HFFc6 (cell line): ENCODE results near the gene DNAJC5. TPM values are rescaled to one million over a fixed set of nuclear protein-coding genes. Genes with fewer than 3 reads are reported as not detected.
A peak's percentile ranks its signal among the peaks of the same experiment; 100 is the strongest.

Source experiments
- DNase-seq: peaks from one replicate; pipeline ENCODE4 v3.0.0-alpha.2; 2018
- H3K27ac Mint-ChIP-seq: 2 replicates; pipeline ENCODE4 v1.8.0; 2020; ENCODE audit warnings: mild to moderate bottlenecking, mixed read lengths
- H3K27me3 Mint-ChIP-seq: 2 replicates; pipeline ENCODE4 v1.8.0; 2021; ENCODE audit warnings: mild to moderate bottlenecking, moderate library complexity, mixed read lengths; ENCODE audit not compliant: insufficient read depth
- H3K36me3 Mint-ChIP-seq: 2 replicates; pipeline ENCODE4 v1.8.0; 2021; ENCODE audit warnings: low read depth, mixed read lengths
- H3K4me1 Mint-ChIP-seq: 2 replicates; pipeline ENCODE4 v1.8.0; 2020; ENCODE audit warnings: low read depth, mixed read lengths
- H3K4me3 Mint-ChIP-seq: 2 replicates; pipeline ENCODE4 v1.8.0; 2020; ENCODE audit warnings: mild to moderate bottlenecking, moderate library complexity, mixed read lengths
- H3K9me3 Mint-ChIP-seq: 2 replicates; pipeline ENCODE4 v1.8.0; 2020; ENCODE audit warnings: mild to moderate bottlenecking, mixed read lengths
- total RNA-seq, 6 experiments: library from RNA; stranded (reverse); fragmentation: NEBNext Ultra II Directional; extraction: Animal tissue kit (Norgen Biotek cat#: 25700); gene quantifications; 2 replicates in 1 of 6; 3 replicates in 5 of 6; pipeline ENCODE4 v1.2.3, GENCODE V29; 2021
- TF ChIP-seq, protein P1 (sequence below): fragments of 200-600 bp; sonication (generic); IDR thresholded peaks from 2 replicates; pipeline ENCODE4 v1.5.0; 2021; ENCODE audit warnings: antibody characterized with exemption, mild to moderate bottlenecking

The DNAJC5 gene
- total RNA-seq, 6 experiments from 2014 or later, result 52.0 to 65.8 (median 56.2) TPM

- no peak for DNase-seq
- H3K4me1 Mint-ChIP-seq, result peaks cover 34% of the 10 kb centered on the region
- peak overlapping the region; percentile 89 for H3K4me3 Mint-ChIP-seq
- TF ChIP-seq, protein P1, sequence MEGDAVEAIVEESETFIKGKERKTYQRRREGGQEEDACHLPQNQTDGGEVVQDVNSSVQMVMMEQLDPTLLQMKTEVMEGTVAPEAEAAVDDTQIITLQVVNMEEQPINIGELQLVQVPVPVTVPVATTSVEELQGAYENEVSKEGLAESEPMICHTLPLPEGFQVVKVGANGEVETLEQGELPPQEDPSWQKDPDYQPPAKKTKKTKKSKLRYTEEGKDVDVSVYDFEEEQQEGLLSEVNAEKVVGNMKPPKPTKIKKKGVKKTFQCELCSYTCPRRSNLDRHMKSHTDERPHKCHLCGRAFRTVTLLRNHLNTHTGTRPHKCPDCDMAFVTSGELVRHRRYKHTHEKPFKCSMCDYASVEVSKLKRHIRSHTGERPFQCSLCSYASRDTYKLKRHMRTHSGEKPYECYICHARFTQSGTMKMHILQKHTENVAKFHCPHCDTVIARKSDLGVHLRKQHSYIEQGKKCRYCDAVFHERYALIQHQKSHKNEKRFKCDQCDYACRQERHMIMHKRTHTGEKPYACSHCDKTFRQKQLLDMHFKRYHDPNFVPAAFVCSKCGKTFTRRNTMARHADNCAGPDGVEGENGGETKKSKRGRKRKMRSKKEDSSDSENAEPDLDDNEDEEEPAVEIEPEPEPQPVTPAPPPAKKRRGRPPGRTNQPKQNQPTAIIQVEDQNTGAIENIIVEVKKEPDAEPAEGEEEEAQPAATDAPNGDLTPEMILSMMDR, result no peak
- H3K27me3 Mint-ChIP-seq, result peaks cover 16% of the 10 kb centered on the region
- no peaks in the 10 kb centered on the region for H3K9me3 Mint-ChIP-seq
- peak overlapping the region; percentile 68 for H3K27ac Mint-ChIP-seq
- peaks cover 6% of the 10 kb centered on the region; the same call in 1 of the 2 replicates for H3K36me3 Mint-ChIP-seq
These were observed 59.0 kb downstream of the DNAJC5 start for GRCh38 chr20:63953764-63954429.

DNA sequence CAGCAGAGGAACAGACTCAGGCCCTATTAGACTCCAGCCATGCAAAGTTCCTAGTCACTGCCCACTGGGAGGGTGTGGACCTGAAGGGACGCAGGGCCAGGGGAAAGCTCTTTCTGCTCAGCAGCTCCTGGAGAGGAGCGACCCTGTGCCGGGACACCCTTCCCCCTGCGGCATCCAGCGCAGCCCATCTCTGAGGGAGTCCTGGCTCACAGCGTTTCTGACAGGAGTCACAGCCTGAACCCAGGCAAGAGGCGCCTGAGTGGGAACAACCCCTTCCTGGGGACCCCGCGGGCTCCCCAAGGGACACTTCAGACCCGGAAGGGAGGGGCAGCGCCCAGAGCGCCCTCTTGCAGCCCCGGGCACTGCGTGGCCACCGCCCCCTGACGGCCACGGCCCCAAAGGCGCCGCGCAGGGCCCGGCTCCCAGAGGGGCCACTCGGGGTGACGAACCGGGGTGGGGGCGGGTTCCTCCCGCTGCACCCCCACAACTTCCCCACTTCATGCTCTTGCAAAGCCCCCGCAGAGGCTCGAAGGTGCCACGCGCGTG lies 60.4 kb downstream of the DNAJC5 start:
- H3K4me3 Mint-ChIP-seq, result peak overlapping the region; percentile 89
- no peaks in the 10 kb centered on the region for H3K9me3 Mint-ChIP-seq
- peak overlapping the region; percentile 67 for H3K27ac Mint-ChIP-seq
- TF ChIP-seq, protein P1, result peak; percentile 70
- DNase-seq, result peak; percentile 28
- peaks cover 6% of the 10 kb centered on the region; the same call in 1 of the 2 replicates for H3K36me3 Mint-ChIP-seq
- H3K4me1 Mint-ChIP-seq, result peaks cover 23% of the 10 kb centered on the region
- peaks cover 16% of the 10 kb centered on the region for H3K27me3 Mint-ChIP-seq

- Mint-ChIP-seq H3K4me3 (peak within 1 kb of the TSS; percentile 89), H3K4me1 (peaks cover 23% of the 10 kb centered on the region), H3K27me3 (peaks cover 16% of the 10 kb centered on the region), H3K36me3 (peaks cover 6% of the 10 kb centered on the region; the same call in 1 of the 2 replicates), H3K27ac (peak within 1 kb of the TSS; percentile 75), H3K9me3 (no peaks in the 10 kb centered on the region)
- DNase-seq, result peak; percentile 83
- TF ChIP-seq, protein P1, result peak; percentile 53
These were observed 61.1 kb downstream of the DNAJC5 start, which contains the start of gene UCKL1 for GRCh38 chr20:63955827-63956663. TSS of gene UCKL1 (minus strand) at chr20:63956416. CDS start at chr20:63956372, 44 bp downstream.

DNA sequence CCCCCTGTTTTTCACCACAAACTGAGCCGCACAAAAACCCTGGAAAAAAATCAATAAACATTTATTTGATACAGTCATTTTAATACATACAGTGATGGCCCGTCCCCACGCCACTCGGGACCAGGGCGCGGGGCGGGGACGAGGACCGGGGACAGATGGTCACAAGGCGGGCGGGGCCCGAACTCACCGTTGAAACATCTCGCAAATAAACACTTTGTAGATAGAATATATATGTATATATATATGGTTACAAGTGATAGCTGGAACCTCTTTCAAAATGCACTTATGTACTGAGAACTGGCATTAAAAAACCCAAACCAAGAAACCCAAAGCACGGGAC lies 61.7 kb downstream of the DNAJC5 start:
- H3K27ac Mint-ChIP-seq, result peak overlapping the region; percentile 75
- peaks cover 6% of the 10 kb centered on the region; the same call in 1 of the 2 replicates for H3K36me3 Mint-ChIP-seq
- TF ChIP-seq, protein P1, result no peak
- H3K4me1 Mint-ChIP-seq, result peaks cover 23% of the 10 kb centered on the region
- H3K27me3 Mint-ChIP-seq, result peaks cover 16% of the 10 kb centered on the region
- no peak for DNase-seq
- H3K9me3 Mint-ChIP-seq, result no peaks in the 10 kb centered on the region
- H3K4me3 Mint-ChIP-seq, result peak overlapping the region; percentile 89

DNA sequence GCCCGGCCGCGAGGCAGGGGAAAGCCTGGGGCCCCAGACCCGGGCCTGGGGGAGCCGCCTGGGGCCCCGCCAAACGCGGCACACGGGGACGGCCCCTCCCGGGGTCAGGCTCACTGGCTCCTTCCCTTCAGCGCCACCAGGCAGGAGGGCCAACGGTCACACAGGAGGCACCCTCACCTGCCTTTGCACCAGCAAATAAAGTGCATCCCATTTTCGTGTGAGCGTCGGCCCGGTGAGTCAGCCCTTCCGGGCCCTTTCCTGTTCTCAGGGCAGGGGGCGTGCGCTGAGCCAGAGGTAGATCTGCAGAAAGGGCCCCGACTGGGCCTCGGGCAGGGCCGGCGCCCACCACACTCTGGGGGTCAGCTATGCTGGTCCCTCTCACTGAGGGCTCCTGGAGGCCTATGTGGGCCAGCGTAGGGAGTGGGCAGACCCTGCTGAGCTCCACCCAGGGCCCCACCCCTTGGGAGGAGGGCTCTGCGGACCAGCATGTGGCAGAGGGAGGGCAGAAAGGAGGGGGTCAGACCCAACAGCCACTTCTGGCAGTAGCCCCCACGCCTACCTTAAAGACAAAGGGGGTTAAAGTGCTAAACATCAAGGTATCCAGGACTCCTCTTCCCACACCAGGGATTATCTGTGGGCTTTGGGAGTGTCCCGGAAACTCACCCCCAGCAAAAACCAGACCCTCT lies 62.2 kb downstream of the DNAJC5 start:
- Mint-ChIP-seq H3K9me3 (no peaks in the 10 kb centered on the region), H3K27ac (peak overlapping the region; percentile 73), H3K4me3 (peak overlapping the region; percentile 81), H3K4me1 (peaks cover 23% of the 10 kb centered on the region), H3K27me3 (peaks cover 16% of the 10 kb centered on the region), H3K36me3 (peaks cover 6% of the 10 kb centered on the region; the same call in 1 of the 2 replicates)
- TF ChIP-seq, protein P1, result peak; percentile 50
- peak; percentile 37 for DNase-seq
